ENCODE results near the gene NDRG2.

GRCh38 chr14:20986811-20987210 lies 38.0 kb downstream of the NDRG2 start:
- no peak for TF ChIP-seq PATZ1 (CRISPR knock-in tag; IDR thresholded peaks at IDR 0.05; ENCODE audit: borderline replicate concordance)
- TF ChIP-seq ADNP (tag; IDR thresholded peaks at IDR 0.05) = no peak
- no peak for TF ChIP-seq NR2C1 (IDR thresholded peaks at IDR 0.05)
- no peak for TF ChIP-seq NR2C1 (tag; IDR thresholded peaks at IDR 0.05)
- TF ChIP-seq E2F3 (CRISPR knock-in tag; IDR thresholded peaks at IDR 0.05) = no peak
- no peak for TF ChIP-seq CTCF (IDR thresholded peaks at IDR 0.05 in 2 of 3, conservative IDR thresholded peaks at IDR 0.05 in 1 of 3; ENCODE audit: insufficient read depth in 2 of 3, low read depth in 1 of 3, low read length in 3 of 3)

Data from K562 (cell line).